Measurements from ENCODE around the gene SLC26A6. TPM values are rescaled to one million over a fixed set of nuclear protein-coding genes. Genes with fewer than 3 reads are reported as not detected.

SLC26A6 gene
- total RNA-seq, 2 donors from 2014 or later: 18.4 to 30.0 TPM

DNA sequence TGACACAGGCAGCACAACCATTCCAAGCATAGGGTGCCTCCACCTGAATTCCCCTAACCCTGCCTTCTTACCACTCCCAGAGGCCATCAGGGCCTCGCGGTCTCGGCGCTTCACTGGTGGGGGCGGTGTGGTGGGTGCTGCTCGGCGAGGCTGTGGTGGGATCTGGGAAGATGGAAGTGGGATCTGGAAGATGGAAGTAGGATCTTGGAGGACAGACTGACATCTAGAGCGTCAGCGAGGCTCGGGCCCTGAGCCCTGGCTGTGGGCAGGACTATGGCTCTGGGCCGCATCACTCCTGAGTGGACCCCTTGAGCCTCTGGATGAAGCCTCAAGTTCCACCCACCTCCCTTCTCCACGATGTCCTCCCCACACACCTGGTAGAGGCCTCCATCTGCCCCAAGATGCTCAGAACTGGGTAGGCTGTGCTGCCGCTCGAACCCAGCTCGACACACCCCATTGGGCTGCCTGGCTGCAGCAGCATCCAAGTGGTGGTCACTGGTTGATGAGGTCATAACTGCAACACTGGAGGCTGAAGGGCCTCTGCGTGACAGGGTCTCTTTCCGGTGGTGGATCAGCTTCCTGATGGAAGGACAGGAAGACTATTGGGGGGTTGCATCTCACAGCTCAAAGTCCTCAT is 46.8 kb upstream of the SLC26A6 start:
- Histone ChIP-seq H3K4me3 (no peak overlapping the region), H3K27ac (no peak overlapping the region), H3K4me1 (replicated peaks) (peaks cover 3% of the 10 kb centered on the region), H3K27me3 (replicated peaks; ENCODE audit: insufficient read depth) (no peaks in the 10 kb centered on the region), H3K36me3 (peaks cover 4 to 9% of the 10 kb centered on the region in 2 donors), H3K9me3 (no peaks in the 10 kb centered on the region)
- no peak for TF ChIP-seq POLR2A (IDR thresholded peaks at IDR 0.05)
- WGBS: 93% methylated on average over 17 of the region's 17 CpGs
- no peak for DNase-seq (ENCODE audit: low spot score)
- intact Hi-C loops (cut with DNase I): no loop called here

DNA sequence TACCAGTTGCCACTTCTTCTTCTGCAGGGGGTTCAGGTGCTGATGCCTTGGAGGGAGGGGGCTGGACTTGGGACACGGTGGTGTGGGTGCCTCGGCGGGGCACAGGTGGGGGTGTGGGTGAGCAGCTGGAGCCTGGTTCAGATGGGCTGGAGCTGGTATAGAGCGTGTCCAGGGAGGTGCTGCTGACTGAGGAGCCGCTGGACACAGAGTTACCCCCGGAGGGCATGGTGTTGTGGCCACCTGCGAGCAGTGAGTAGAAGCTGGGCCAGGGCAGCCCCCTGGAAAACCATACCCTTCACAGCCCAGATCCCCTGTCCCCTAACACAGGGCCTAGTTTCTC is 46.2 kb upstream of the SLC26A6 start:
- TF ChIP-seq, protein P1, sequence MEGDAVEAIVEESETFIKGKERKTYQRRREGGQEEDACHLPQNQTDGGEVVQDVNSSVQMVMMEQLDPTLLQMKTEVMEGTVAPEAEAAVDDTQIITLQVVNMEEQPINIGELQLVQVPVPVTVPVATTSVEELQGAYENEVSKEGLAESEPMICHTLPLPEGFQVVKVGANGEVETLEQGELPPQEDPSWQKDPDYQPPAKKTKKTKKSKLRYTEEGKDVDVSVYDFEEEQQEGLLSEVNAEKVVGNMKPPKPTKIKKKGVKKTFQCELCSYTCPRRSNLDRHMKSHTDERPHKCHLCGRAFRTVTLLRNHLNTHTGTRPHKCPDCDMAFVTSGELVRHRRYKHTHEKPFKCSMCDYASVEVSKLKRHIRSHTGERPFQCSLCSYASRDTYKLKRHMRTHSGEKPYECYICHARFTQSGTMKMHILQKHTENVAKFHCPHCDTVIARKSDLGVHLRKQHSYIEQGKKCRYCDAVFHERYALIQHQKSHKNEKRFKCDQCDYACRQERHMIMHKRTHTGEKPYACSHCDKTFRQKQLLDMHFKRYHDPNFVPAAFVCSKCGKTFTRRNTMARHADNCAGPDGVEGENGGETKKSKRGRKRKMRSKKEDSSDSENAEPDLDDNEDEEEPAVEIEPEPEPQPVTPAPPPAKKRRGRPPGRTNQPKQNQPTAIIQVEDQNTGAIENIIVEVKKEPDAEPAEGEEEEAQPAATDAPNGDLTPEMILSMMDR (IDR thresholded peaks at IDR 0.05): no peak
- no peak for TF ChIP-seq POLR2A (IDR thresholded peaks at IDR 0.05)
- TF ChIP-seq POLR2AphosphoS5 (IDR thresholded peaks at IDR 0.05): no peak
- no peak overlapping the region for H3K4me3 ChIP-seq
- peaks cover 3% of the 10 kb centered on the region for H3K4me1 ChIP-seq (replicated peaks)
- peaks cover 4 to 9% of the 10 kb centered on the region in 2 donors for H3K36me3 ChIP-seq
- no peaks in the 10 kb centered on the region for H3K9me3 ChIP-seq
- intact Hi-C loops (cut with DNase I): no loop called here
- H3K27me3 ChIP-seq (replicated peaks; ENCODE audit: insufficient read depth): no peaks in the 10 kb centered on the region
- H3K27ac ChIP-seq: no peak overlapping the region
- WGBS: 94% methylated on average over 7 of the region's 7 CpGs
- DNase-seq (ENCODE audit: low spot score): no peak

DNA sequence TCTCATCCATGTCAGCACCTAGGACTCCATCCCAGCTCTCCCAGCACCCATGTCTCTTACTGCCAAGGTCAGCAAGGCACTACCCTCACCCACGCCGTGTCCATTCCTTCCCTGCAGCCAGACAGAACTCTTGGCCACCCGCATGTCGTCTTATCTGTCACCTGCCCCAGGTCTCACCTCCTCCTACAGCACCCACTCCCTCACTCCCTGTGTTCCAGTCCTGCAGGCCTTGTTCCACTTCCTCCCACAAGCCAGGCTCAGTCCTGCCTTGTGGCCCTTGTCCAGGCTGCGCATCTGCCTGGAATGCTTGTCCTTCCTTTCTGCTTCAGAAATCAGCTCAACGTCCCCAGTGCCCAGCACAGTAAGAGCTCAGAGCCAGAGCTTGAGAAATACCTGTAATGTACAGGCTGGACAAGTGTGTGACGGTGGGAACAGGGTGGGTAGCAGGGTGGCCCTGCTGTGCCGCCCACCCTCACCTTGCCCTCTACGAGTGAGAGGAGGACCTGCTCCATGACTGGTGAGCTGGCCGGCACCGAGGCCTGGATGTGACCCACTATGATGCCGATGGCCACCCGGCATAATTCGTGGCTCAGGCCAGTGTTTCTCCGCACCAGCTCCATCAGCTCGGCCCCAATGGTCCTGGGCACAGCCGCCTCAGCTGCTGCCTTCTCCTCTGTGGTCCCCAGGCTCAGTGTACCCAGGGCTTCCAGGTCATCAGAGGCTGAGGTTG is 45.7 kb upstream of the SLC26A6 start:
- 94% methylated on average over 17 of the region's 17 CpGs for WGBS
- TF ChIP-seq POLR2A (IDR thresholded peaks at IDR 0.05): no peak
- no peak for TF ChIP-seq POLR2AphosphoS5 (IDR thresholded peaks at IDR 0.05)
- TF ChIP-seq, protein P1 (IDR thresholded peaks at IDR 0.05): no peak
- intact Hi-C loops (cut with DNase I): no loop called here

DNA sequence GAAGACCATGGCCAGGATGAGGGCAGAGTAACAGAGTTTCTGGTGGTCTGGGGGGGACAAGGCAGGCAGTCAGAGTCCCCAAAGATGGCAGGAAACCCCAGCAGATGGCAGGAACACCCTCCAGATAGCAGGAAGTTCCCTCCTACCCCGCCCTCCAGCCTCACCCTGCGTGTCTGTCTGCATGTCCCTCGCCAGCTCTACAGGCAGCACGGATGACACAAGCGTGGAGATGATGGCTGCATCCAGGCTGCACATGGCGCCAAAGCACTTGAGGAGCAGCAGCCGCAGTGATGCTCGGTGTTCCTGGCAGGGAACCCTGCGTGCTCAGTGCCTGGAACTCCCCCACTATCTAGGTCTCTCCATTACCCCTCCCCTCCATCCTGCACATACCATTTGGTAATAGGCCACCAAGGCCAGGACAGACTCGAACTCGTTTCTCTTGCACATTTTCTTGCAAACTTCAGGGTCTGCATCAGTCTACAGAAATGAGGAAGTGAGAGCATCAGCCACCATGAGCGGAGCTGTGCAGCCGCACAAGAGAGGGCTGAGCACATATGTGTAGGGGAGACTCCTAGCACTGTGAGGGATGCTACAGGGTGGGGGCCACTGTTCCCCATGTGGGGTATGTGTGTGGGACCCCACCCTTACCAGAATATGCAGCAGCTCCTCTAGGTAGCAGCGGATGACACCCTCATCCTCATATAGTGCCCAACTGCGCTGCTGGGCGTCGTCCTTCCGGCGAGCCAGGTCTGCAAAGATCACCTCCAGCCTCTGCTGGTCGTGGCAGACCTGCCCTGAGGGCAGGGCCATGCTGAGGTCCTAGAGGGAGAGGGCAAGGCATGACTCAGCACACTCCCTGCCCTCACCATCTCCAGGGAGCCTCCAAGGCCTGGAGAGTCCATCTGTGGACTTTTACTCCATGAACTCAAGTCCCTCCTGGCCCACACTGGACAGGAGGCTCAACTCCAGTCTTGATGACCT is 44.4 kb upstream of the SLC26A6 start:
- H3K27me3 ChIP-seq (replicated peaks; ENCODE audit: insufficient read depth): no peaks in the 10 kb centered on the region
- no peak overlapping the region for H3K4me3 ChIP-seq
- whole genome bisulfite sequencing: 91% methylated on average over 15 of the region's 20 CpGs
- intact Hi-C loops (cut with DNase I): no loop called here
- TF ChIP-seq, protein P1 (IDR thresholded peaks at IDR 0.05): no peak
- TF ChIP-seq POLR2A (IDR thresholded peaks at IDR 0.05): no peak
- no peak for TF ChIP-seq POLR2AphosphoS5 (IDR thresholded peaks at IDR 0.05)
- no peaks in the 10 kb centered on the region for H3K9me3 ChIP-seq
- DNase-seq (ENCODE audit: low spot score): no peak
- H3K27ac ChIP-seq: no peak overlapping the region
- H3K4me1 ChIP-seq (replicated peaks): peaks cover 3% of the 10 kb centered on the region
- peaks cover 4 to 9% of the 10 kb centered on the region in 2 donors for H3K36me3 ChIP-seq

More for the DNA sequence above, 45.7 kb upstream of the SLC26A6 start:
- Histone ChIP-seq H3K4me3 (no peak overlapping the region), H3K36me3 (peaks cover 4 to 9% of the 10 kb centered on the region in 2 donors), H3K27ac (no peak overlapping the region), H3K9me3 (no peaks in the 10 kb centered on the region), H3K4me1 (replicated peaks) (peaks cover 3% of the 10 kb centered on the region), H3K27me3 (replicated peaks; ENCODE audit: insufficient read depth) (no peaks in the 10 kb centered on the region)
- DNase-seq (ENCODE audit: low spot score): no peak
